HEK293 (cell line): ENCODE measurements around the gene RASL10B.

ENCODE experiments used
- CTCF ChIA-PET: fragments of 350-600 bp; formaldehyde crosslinking; extraction: SDS; loops from one replicate; lab custom pipeline; 2021; ENCODE audit warnings: antibody characterized with exemption; lab: Yijun Ruan, JAX
- POLR2A ChIA-PET: fragments of 300-600 bp; formaldehyde crosslinking; extraction: SDS; loops from one replicate; lab custom pipeline; 2020; ENCODE audit warnings: antibody characterized with exemption, inconsistent platforms; lab: Yijun Ruan, JAX
- H3K27ac ChIP-seq: fragments of 200-500 bp; sonication (Bioruptor generic); 2 replicates; pipeline ENCODE4 v1.5.1; 2014; ENCODE audit warnings: low read depth, low read length, control low read depth, inconsistent platforms; ENCODE audit errors: extremely low read depth
- H3K36me3 ChIP-seq, 2 experiments: fragments of 200-500 bp in 1 of 2; sonication (Bioruptor generic) in 1 of 2; 1 replicate in 1 of 2; 2 replicates in 1 of 2; pipeline ENCODE4 v1.5.1; 2014 to 2017; ENCODE audit warnings: inconsistent platforms in 2 of 2, low read length in 2 of 2; ENCODE audit not compliant: control insufficient read depth in 2 of 2, insufficient read depth in 1 of 2
- H3K4me1 ChIP-seq: fragments of 200-500 bp; sonication (Bioruptor generic); 2 replicates; pipeline ENCODE4 v1.5.1; 2014; ENCODE audit warnings: mild to moderate bottlenecking, low read length, inconsistent platforms; ENCODE audit not compliant: control insufficient read depth, insufficient read depth
- H3K4me3 ChIP-seq: 2 replicates; pipeline ENCODE4 v1.5.1; 2011; ENCODE audit warnings: low read depth, mild to moderate bottlenecking, control low read depth, low read length, moderate library complexity
- H3K9me3 ChIP-seq: fragments of 200-500 bp; sonication (Bioruptor generic); 2 replicates; pipeline ENCODE4 v1.5.1; 2014; ENCODE audit warnings: low read depth, low read length, inconsistent platforms; ENCODE audit not compliant: control insufficient read depth, insufficient read depth
- HOXC10 ChIP-seq: sonication (generic); formaldehyde crosslinking; IDR thresholded peaks from 2 replicates; pipeline ENCODE4 v1.8.1; 2023; ENCODE audit warnings: mild to moderate bottlenecking, missing genetic modification reagents
- KLF17 ChIP-seq: fragments of 450-650 bp; formaldehyde crosslinking; IDR thresholded peaks from 2 replicates; pipeline ENCODE4 v1.5.1; 2016; ENCODE audit warnings: missing biosample characterization, missing genetic modification characterization
- REPIN1 ChIP-seq: fragments of 450-650 bp; formaldehyde crosslinking; IDR thresholded peaks from 2 replicates; pipeline ENCODE4 v1.5.1; 2017; ENCODE audit warnings: missing biosample characterization, missing genetic modification characterization, low read depth
- SCRT2 ChIP-seq: fragments of 450-650 bp; formaldehyde crosslinking; IDR thresholded peaks from 2 replicates; pipeline ENCODE4 v1.5.1; 2016; ENCODE audit warnings: missing biosample characterization, missing genetic modification characterization
- TCF7L2 ChIP-seq: IDR thresholded peaks from 2 replicates; pipeline ENCODE4 v1.6.1; 2011; ENCODE audit warnings: low read depth, mild to moderate bottlenecking, inconsistent platforms, low read length, moderate library complexity, borderline replicate concordance
- WT1 ChIP-seq: fragments of 450-650 bp; formaldehyde crosslinking; IDR thresholded peaks from 2 replicates; pipeline ENCODE4 v1.5.1; 2016; ENCODE audit warnings: missing biosample characterization, missing genetic modification characterization
- ZBTB17 ChIP-seq: fragments of 450-650 bp; formaldehyde crosslinking; IDR thresholded peaks from 2 replicates; pipeline ENCODE4 v1.5.1; 2016; ENCODE audit warnings: missing biosample characterization, missing genetic modification characterization
- ZBTB48 ChIP-seq: fragments of 450-650 bp; formaldehyde crosslinking; IDR thresholded peaks from 2 replicates; pipeline ENCODE4 v1.5.1; 2016; ENCODE audit warnings: missing biosample characterization, missing genetic modification characterization
- ZFP3 ChIP-seq: fragments of 450-650 bp; formaldehyde crosslinking; IDR thresholded peaks from 2 replicates; pipeline ENCODE4 v1.5.1; 2016; ENCODE audit warnings: low read depth, missing biosample characterization, missing genetic modification characterization
- ZIC2 ChIP-seq: fragments of 450-650 bp; formaldehyde crosslinking; IDR thresholded peaks from 2 replicates; pipeline ENCODE4 v1.5.1; 2016; ENCODE audit warnings: missing biosample characterization, missing genetic modification characterization
- ZNF169 ChIP-seq: fragments of 450-650 bp; formaldehyde crosslinking; IDR thresholded peaks from 2 replicates; pipeline ENCODE4 v1.5.1; 2016; ENCODE audit warnings: missing biosample characterization, missing genetic modification characterization
- ZNF202 ChIP-seq: fragments of 450-650 bp; formaldehyde crosslinking; IDR thresholded peaks from 2 replicates; pipeline ENCODE4 v1.5.1; 2016; ENCODE audit warnings: missing biosample characterization, missing genetic modification characterization, borderline replicate concordance
- ZNF266 ChIP-seq: fragments of 450-650 bp; formaldehyde crosslinking; IDR thresholded peaks from 2 replicates; pipeline ENCODE4 v1.5.1; 2016; ENCODE audit warnings: missing biosample characterization, missing genetic modification characterization, low read depth
- ZNF280D ChIP-seq: fragments of 450-650 bp; formaldehyde crosslinking; IDR thresholded peaks from 2 replicates; pipeline ENCODE4 v1.5.1; 2016; ENCODE audit warnings: missing biosample characterization, missing genetic modification characterization
- ZNF426 ChIP-seq: fragments of 450-650 bp; formaldehyde crosslinking; IDR thresholded peaks from 2 replicates; pipeline ENCODE4 v1.5.1; 2017; ENCODE audit warnings: missing biosample characterization, missing genetic modification characterization, mild to moderate bottlenecking, inconsistent platforms, moderate library complexity
- ZNF433 ChIP-seq: fragments of 450-650 bp; formaldehyde crosslinking; IDR thresholded peaks from 2 replicates; pipeline ENCODE4 v1.5.1; 2016; ENCODE audit warnings: missing biosample characterization, missing genetic modification characterization, low read depth
- ZNF624 ChIP-seq: fragments of 450-650 bp; formaldehyde crosslinking; IDR thresholded peaks from 2 replicates; pipeline ENCODE4 v1.5.1; 2017; ENCODE audit warnings: missing biosample characterization, missing genetic modification characterization
- ZNF670 ChIP-seq: fragments of 450-650 bp; formaldehyde crosslinking; IDR thresholded peaks from 2 replicates; pipeline ENCODE4 v1.5.1; 2016; ENCODE audit warnings: missing biosample characterization, missing genetic modification characterization, low read depth
- ZNF707 ChIP-seq: fragments of 450-650 bp; formaldehyde crosslinking; IDR thresholded peaks from 2 replicates; pipeline ENCODE4 v1.5.1; 2016; ENCODE audit warnings: missing biosample characterization, missing genetic modification characterization
- ZNF747 ChIP-seq: fragments of 450-650 bp; formaldehyde crosslinking; IDR thresholded peaks from 2 replicates; pipeline ENCODE4 v1.5.1; 2016; ENCODE audit warnings: missing biosample characterization, missing genetic modification characterization
- ZSCAN18 ChIP-seq: fragments of 450-650 bp; formaldehyde crosslinking; IDR thresholded peaks from 2 replicates; pipeline ENCODE4 v1.5.1; 2016; ENCODE audit warnings: missing biosample characterization, missing genetic modification characterization

RASL10B gene

GRCh38 chr17:35775583-35775982, 44.1 kb downstream of the RASL10B start:
- Histone ChIP-seq H3K4me3 (no peak overlapping the region), H3K27ac (no peak overlapping the region), H3K36me3 (no peaks in the 10 kb centered on the region), H3K4me1 (peaks cover 10% of the 10 kb centered on the region; the same call in 1 of the 2 replicates), H3K9me3 (no peaks in the 10 kb centered on the region)
- ChIA-PET CTCF (interaction anchor here (0.9 to 2.7 kb wide), 3 partner anchors 9 to 33 kb away, joined by 3 to 26 read pairs (median 7); no protein-coding TSS in a partner anchor), POLR2A (no interaction called here)
- no peak for TF ChIP-seq ZBTB17 (tag by site-specific recombination)
- TF ChIP-seq ZNF624 (tag by site-specific recombination): no peak
- TF ChIP-seq ZIC2 (tag by site-specific recombination): no peak
- TF ChIP-seq ZNF202 (tag by site-specific recombination): no peak
- TF ChIP-seq TCF7L2: no peak
- no peak for TF ChIP-seq ZNF670 (tag by site-specific recombination)

GRCh38 chr17:35778641-35779196, 47.3 kb downstream of the RASL10B start:
- peaks cover 10% of the 10 kb centered on the region; the same call in 1 of the 2 replicates for H3K4me1 ChIP-seq
- ChIA-PET POLR2A (no interaction called here), CTCF (interaction anchor here (0.8 to 5.9 kb wide), 4 partner anchors 10 to 16 kb away, joined by 4 to 56 read pairs (median 8); no protein-coding TSS in a partner anchor)
- TF ChIP-seq ZBTB48 (tag by site-specific recombination) (no peak), WT1 (tag by site-specific recombination) (no peak), HOXC10 (CRISPR knock-in tag) (no peak), ZFP3 (tag by site-specific recombination) (no peak), ZNF426 (no peak), ZNF433 (tag by site-specific recombination) (no peak), ZSCAN18 (tag by site-specific recombination) (no peak), REPIN1 (tag by site-specific recombination) (no peak), SCRT2 (no peak), ZNF707 (tag by site-specific recombination) (no peak), KLF17 (tag by site-specific recombination) (no peak), ZNF624 (tag by site-specific recombination) (no peak), ZNF266 (tag by site-specific recombination) (no peak), TCF7L2 (no peak), ZNF280D (tag by site-specific recombination) (no peak), ZNF747 (tag by site-specific recombination) (no peak), ZNF169 (tag by site-specific recombination) (no peak)
- no peaks in the 10 kb centered on the region for H3K36me3 ChIP-seq
- no peaks in the 10 kb centered on the region for H3K9me3 ChIP-seq
- H3K27ac ChIP-seq: no peak overlapping the region
- no peak overlapping the region for H3K4me3 ChIP-seq
